K562 (cell line): ENCODE measurements around the gene USP20. TPM values are rescaled to one million over a fixed set of nuclear protein-coding genes. Genes with fewer than 3 reads are reported as not detected.

Experiments used
- THRAP3 ChIP-seq: fragments of 450-650 bp; IDR thresholded peaks from 2 replicates; pipeline ENCODE4 v1.6.1; 2016; ENCODE audit warnings: mild to moderate bottlenecking, inconsistent platforms, borderline replicate concordance
- ZNF76 ChIP-seq: fragments of 250-450 bp; sonication (Bioruptor Pico); IDR thresholded peaks from 2 replicates; pipeline ENCODE4 v1.4.0; 2020; ENCODE audit warnings: mild to moderate bottlenecking, moderate library complexity, borderline replicate concordance
- polyA plus RNA-seq, 8 experiments: library from polyadenylated mRNA; depleted of rRNA in 4 of 8; stranded (reverse) in 5 of 8; unstranded in 3 of 8; fragments of >200 nt; fragmentation: Nextera tagmentation in 2 of 8; fragmentation: Illumina TruSeq in 1 of 8; extraction: Ambion mirVana in 2 of 8; extraction: Trizol in 1 of 8; gene quantifications; 2 replicates each; pipeline versions ENCODE4 v1.2.1 to v1.2.3, GENCODE V29; 2011 to 2014; ENCODE audit warnings: inconsistent platforms in 1 of 8, missing spikeins in 1 of 8
- total RNA-seq, 7 experiments: library from RNA; depleted of rRNA in 6 of 7; stranded (reverse); fragments of >200 nt in 6 of 7; fragmentation: Illumina TruSeq in 2 of 7; extraction: Trizol in 2 of 7; gene quantifications; 2 replicates each; pipeline versions ENCODE4 v1.2.1 to v1.2.3, GENCODE V29; 2011 to 2021; ENCODE audit warnings: low replicate concordance in 1 of 7
- TF ChIP-seq, protein P1 (sequence below): fragments of 200-600 bp; sonication (generic); IDR thresholded peaks from one replicate; pipeline ENCODE4 v1.6.1; 2012; ENCODE audit warnings: mild to moderate bottlenecking, low read depth, low read length, inconsistent platforms
- TF ChIP-seq, protein P2 (sequence below): fragments of 450-650 bp; conservative IDR thresholded peaks from 2 replicates; pipeline ENCODE4 v1.6.1; 2016; ENCODE audit warnings: missing genetic modification characterization, low read depth, mild to moderate bottlenecking, control low read depth, missing compliant biosample characterization
- TF ChIP-seq, protein P3 (sequence below): fragments of 450-650 bp; conservative IDR thresholded peaks from 2 replicates; pipeline ENCODE4 v1.6.1; 2016; ENCODE audit warnings: missing genetic modification characterization, low read depth, mild to moderate bottlenecking, missing compliant biosample characterization, moderate library complexity
- TF ChIP-seq, protein P4 (sequence below): fragments of 250-450 bp; sonication (Bioruptor Pico); IDR thresholded peaks from 2 replicates; pipeline ENCODE4 v1.8.0; 2021; ENCODE audit warnings: mild to moderate bottlenecking, moderate library complexity
- TF ChIP-seq, protein P5 (sequence below): fragments of 250-450 bp; sonication (Bioruptor Pico); IDR thresholded peaks from 2 replicates; pipeline ENCODE4 v1.4.0; 2020; ENCODE audit warnings: mild to moderate bottlenecking

Gene USP20
- total and polyA plus RNA-seq, 9 of the 15 experiments (the other 6 are each of a cell fraction or from before 2014, with no cell fraction given) = 1.9 to 136 (median 49.1) TPM

DNA sequence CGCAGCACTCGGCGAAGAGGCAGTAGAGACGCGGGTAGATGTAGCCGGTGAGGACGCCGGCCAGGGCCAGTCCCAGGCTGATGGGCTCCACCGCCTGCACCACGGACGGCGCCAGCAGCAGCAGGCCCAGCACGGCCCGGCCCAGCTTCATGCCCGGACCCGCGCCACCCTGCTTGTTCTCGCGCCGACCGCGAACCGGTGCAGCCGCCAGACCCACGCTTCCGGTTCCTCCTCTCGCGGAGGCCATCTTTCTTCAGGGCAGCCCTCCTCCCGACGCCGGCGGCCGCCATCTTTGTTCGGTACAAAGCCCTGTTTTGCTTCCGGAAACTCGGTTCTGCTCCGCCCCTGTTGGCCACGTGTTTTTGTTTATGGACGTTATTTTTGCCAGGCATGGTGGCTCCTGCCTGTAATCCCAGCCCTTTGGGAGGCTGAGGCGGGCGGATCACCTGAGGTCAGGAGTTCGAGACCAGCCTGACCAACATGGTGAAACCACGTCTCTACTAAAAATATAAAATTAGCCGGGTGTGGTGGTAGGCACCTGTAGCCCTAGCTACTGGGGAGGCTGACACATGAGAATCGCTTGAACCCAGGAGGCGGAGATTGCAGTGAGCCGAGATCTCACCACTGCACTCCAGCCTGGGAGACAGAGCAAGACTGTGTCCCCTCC is 11.2 kb upstream of the USP20 start, which contains the start of gene TOR1A (continued):
- TF ChIP-seq, protein P1, sequence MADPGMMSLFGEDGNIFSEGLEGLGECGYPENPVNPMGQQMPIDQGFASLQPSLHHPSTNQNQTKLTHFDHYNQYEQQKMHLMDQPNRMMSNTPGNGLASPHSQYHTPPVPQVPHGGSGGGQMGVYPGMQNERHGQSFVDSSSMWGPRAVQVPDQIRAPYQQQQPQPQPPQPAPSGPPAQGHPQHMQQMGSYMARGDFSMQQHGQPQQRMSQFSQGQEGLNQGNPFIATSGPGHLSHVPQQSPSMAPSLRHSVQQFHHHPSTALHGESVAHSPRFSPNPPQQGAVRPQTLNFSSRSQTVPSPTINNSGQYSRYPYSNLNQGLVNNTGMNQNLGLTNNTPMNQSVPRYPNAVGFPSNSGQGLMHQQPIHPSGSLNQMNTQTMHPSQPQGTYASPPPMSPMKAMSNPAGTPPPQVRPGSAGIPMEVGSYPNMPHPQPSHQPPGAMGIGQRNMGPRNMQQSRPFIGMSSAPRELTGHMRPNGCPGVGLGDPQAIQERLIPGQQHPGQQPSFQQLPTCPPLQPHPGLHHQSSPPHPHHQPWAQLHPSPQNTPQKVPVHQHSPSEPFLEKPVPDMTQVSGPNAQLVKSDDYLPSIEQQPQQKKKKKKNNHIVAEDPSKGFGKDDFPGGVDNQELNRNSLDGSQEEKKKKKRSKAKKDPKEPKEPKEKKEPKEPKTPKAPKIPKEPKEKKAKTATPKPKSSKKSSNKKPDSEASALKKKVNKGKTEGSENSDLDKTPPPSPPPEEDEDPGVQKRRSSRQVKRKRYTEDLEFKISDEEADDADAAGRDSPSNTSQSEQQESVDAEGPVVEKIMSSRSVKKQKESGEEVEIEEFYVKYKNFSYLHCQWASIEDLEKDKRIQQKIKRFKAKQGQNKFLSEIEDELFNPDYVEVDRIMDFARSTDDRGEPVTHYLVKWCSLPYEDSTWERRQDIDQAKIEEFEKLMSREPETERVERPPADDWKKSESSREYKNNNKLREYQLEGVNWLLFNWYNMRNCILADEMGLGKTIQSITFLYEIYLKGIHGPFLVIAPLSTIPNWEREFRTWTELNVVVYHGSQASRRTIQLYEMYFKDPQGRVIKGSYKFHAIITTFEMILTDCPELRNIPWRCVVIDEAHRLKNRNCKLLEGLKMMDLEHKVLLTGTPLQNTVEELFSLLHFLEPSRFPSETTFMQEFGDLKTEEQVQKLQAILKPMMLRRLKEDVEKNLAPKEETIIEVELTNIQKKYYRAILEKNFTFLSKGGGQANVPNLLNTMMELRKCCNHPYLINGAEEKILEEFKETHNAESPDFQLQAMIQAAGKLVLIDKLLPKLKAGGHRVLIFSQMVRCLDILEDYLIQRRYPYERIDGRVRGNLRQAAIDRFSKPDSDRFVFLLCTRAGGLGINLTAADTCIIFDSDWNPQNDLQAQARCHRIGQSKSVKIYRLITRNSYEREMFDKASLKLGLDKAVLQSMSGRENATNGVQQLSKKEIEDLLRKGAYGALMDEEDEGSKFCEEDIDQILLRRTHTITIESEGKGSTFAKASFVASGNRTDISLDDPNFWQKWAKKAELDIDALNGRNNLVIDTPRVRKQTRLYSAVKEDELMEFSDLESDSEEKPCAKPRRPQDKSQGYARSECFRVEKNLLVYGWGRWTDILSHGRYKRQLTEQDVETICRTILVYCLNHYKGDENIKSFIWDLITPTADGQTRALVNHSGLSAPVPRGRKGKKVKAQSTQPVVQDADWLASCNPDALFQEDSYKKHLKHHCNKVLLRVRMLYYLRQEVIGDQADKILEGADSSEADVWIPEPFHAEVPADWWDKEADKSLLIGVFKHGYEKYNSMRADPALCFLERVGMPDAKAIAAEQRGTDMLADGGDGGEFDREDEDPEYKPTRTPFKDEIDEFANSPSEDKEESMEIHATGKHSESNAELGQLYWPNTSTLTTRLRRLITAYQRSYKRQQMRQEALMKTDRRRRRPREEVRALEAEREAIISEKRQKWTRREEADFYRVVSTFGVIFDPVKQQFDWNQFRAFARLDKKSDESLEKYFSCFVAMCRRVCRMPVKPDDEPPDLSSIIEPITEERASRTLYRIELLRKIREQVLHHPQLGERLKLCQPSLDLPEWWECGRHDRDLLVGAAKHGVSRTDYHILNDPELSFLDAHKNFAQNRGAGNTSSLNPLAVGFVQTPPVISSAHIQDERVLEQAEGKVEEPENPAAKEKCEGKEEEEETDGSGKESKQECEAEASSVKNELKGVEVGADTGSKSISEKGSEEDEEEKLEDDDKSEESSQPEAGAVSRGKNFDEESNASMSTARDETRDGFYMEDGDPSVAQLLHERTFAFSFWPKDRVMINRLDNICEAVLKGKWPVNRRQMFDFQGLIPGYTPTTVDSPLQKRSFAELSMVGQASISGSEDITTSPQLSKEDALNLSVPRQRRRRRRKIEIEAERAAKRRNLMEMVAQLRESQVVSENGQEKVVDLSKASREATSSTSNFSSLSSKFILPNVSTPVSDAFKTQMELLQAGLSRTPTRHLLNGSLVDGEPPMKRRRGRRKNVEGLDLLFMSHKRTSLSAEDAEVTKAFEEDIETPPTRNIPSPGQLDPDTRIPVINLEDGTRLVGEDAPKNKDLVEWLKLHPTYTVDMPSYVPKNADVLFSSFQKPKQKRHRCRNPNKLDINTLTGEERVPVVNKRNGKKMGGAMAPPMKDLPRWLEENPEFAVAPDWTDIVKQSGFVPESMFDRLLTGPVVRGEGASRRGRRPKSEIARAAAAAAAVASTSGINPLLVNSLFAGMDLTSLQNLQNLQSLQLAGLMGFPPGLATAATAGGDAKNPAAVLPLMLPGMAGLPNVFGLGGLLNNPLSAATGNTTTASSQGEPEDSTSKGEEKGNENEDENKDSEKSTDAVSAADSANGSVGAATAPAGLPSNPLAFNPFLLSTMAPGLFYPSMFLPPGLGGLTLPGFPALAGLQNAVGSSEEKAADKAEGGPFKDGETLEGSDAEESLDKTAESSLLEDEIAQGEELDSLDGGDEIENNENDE = no peak
- TF ChIP-seq THRAP3 (no peak), ZNF76 (no peak; the same call in 1 of the 2 replicates)
- TF ChIP-seq, protein P2, sequence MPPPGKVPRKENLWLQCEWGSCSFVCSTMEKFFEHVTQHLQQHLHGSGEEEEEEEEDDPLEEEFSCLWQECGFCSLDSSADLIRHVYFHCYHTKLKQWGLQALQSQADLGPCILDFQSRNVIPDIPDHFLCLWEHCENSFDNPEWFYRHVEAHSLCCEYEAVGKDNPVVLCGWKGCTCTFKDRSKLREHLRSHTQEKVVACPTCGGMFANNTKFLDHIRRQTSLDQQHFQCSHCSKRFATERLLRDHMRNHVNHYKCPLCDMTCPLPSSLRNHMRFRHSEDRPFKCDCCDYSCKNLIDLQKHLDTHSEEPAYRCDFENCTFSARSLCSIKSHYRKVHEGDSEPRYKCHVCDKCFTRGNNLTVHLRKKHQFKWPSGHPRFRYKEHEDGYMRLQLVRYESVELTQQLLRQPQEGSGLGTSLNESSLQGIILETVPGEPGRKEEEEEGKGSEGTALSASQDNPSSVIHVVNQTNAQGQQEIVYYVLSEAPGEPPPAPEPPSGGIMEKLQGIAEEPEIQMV (tag) = no peak
- TF ChIP-seq, protein P3, sequence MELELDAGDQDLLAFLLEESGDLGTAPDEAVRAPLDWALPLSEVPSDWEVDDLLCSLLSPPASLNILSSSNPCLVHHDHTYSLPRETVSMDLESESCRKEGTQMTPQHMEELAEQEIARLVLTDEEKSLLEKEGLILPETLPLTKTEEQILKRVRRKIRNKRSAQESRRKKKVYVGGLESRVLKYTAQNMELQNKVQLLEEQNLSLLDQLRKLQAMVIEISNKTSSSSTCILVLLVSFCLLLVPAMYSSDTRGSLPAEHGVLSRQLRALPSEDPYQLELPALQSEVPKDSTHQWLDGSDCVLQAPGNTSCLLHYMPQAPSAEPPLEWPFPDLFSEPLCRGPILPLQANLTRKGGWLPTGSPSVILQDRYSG (tag) = peak; percentile 90
- TF ChIP-seq, protein P4, sequence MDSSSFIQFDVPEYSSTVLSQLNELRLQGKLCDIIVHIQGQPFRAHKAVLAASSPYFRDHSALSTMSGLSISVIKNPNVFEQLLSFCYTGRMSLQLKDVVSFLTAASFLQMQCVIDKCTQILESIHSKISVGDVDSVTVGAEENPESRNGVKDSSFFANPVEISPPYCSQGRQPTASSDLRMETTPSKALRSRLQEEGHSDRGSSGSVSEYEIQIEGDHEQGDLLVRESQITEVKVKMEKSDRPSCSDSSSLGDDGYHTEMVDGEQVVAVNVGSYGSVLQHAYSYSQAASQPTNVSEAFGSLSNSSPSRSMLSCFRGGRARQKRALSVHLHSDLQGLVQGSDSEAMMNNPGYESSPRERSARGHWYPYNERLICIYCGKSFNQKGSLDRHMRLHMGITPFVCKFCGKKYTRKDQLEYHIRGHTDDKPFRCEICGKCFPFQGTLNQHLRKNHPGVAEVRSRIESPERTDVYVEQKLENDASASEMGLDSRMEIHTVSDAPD (CRISPR knock-in tag) = no peak
- TF ChIP-seq, protein P5, sequence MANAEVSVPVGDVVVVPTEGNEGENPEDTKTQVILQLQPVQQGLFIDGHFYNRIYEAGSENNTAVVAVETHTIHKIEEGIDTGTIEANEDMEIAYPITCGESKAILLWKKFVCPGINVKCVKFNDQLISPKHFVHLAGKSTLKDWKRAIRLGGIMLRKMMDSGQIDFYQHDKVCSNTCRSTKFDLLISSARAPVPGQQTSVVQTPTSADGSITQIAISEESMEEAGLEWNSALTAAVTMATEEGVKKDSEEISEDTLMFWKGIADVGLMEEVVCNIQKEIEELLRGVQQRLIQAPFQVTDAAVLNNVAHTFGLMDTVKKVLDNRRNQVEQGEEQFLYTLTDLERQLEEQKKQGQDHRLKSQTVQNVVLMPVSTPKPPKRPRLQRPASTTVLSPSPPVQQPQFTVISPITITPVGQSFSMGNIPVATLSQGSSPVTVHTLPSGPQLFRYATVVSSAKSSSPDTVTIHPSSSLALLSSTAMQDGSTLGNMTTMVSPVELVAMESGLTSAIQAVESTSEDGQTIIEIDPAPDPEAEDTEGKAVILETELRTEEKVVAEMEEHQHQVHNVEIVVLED (CRISPR knock-in tag) = peak; percentile 58; the same call in 1 of the 2 replicates
